ENCODE measurements around the gene KMT2E.

GRCh38 chr7:105079348-105079747, 65.3 kb downstream of the KMT2E start:
- TF ChIP-seq, protein P1, sequence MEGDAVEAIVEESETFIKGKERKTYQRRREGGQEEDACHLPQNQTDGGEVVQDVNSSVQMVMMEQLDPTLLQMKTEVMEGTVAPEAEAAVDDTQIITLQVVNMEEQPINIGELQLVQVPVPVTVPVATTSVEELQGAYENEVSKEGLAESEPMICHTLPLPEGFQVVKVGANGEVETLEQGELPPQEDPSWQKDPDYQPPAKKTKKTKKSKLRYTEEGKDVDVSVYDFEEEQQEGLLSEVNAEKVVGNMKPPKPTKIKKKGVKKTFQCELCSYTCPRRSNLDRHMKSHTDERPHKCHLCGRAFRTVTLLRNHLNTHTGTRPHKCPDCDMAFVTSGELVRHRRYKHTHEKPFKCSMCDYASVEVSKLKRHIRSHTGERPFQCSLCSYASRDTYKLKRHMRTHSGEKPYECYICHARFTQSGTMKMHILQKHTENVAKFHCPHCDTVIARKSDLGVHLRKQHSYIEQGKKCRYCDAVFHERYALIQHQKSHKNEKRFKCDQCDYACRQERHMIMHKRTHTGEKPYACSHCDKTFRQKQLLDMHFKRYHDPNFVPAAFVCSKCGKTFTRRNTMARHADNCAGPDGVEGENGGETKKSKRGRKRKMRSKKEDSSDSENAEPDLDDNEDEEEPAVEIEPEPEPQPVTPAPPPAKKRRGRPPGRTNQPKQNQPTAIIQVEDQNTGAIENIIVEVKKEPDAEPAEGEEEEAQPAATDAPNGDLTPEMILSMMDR (IDR thresholded peaks at IDR 0.05): no peak
- TF ChIP-seq POLR2A (IDR thresholded peaks at IDR 0.05): no peak
